HCT116 (cell line): ENCODE results near the gene TWSG1. TPM values are rescaled to one million over a fixed set of nuclear protein-coding genes. Genes with fewer than 3 reads are reported as not detected.

ENCODE experiments used
- ATAC-seq: fragments of 200-7000 bp; cut with Tn5 transposase; 2 replicates; pipeline ENCODE4 v1.9.1; 2020; ENCODE audit warnings: mild to moderate bottlenecking, moderate library complexity
- BruUV-seq: library from RNA; stranded (reverse); fragments of 400-500 nt; replicated peaks from 2 replicates; lab custom pipeline; 2021; lab: Mats Ljungman, UMichigan
- CTCF ChIA-PET: fragments of 300-600 bp; sonication (Branson Sonifier 250); formaldehyde crosslinking; loops from one replicate; lab custom pipeline; 2021; ENCODE audit warnings: antibody characterized with exemption; lab: Charles Lee
- POLR2A ChIA-PET: fragments of 300-600, 350-600 bp; sonication (Branson Sonifier 250); formaldehyde crosslinking; loops from one replicate; lab custom pipeline; 2021; ENCODE audit warnings: antibody characterized with exemption; lab: Charles Lee
- RAD21 ChIA-PET, 2 experiments: fragments of 300-600 bp; sonication (Branson Sonifier 250); formaldehyde crosslinking; loops; one replicate each; lab custom pipeline; 2023; ENCODE audit warnings: low total read pairs in 2 of 2; ENCODE audit not compliant: uncharacterized antibody in 2 of 2, unreplicated experiment in 2 of 2, low non-redundant PET in 1 of 2; lab: Charles Lee
- DNase-seq: peaks from one replicate; pipeline ENCODE4 v3.0.0-alpha.2; 2010; ENCODE audit warnings: low read depth, low spot score
- H2AFZ ChIP-seq: fragments of 200-600 bp; shearing (Covaris generic), sonication (generic); 2 replicates; pipeline ENCODE4 v1.6.1; 2017; ENCODE audit warnings: low read depth, mixed run types, mixed read lengths, antibody characterized with exemption, low read length; ENCODE audit not compliant: poor library complexity, severe bottlenecking
- H3K27ac ChIP-seq: 2 replicates; pipeline ENCODE4 v1.5.1; 2012; ENCODE audit warnings: low read depth, low read length
- H3K27me3 ChIP-seq: fragments of 200-600 bp; sonication (generic); 2 replicates; pipeline ENCODE4 v1.6.1; 2016; ENCODE audit warnings: mixed run types, low read length, mixed read lengths; ENCODE audit not compliant: insufficient read depth
- H3K36me3 ChIP-seq, 2 experiments: fragments of 200-500 bp in 1 of 2; fragments of 200-600 bp in 1 of 2; sonication (Bioruptor generic) in 1 of 2; sonication (generic) in 1 of 2; 2 replicates each; pipeline versions ENCODE4 v1.5.1 to v1.6.1; 2014 to 2016; ENCODE audit warnings: low read length in 2 of 2, inconsistent platforms in 1 of 2, mixed read lengths in 1 of 2, mixed run types in 1 of 2; ENCODE audit not compliant: insufficient read depth in 2 of 2, control insufficient read depth in 1 of 2
- H3K4me1 ChIP-seq, 2 experiments: fragments of 200-600 bp in 1 of 2; sonication (generic) in 1 of 2; 2 replicates each; pipeline versions ENCODE4 v1.5.1 to v1.6.1; 2012 to 2017; ENCODE audit warnings: low read length in 2 of 2, inconsistent platforms in 1 of 2, mild to moderate bottlenecking in 1 of 2, mixed read lengths in 1 of 2, mixed run types in 1 of 2, moderate library complexity in 1 of 2; ENCODE audit not compliant: insufficient read depth in 2 of 2, control insufficient read depth in 1 of 2
- H3K4me2 ChIP-seq: fragments of 200-600 bp; sonication (generic); 2 replicates; pipeline ENCODE4 v1.6.1; 2017; ENCODE audit warnings: mixed run types, low read length, mixed read lengths
- H3K4me3 ChIP-seq, 2 experiments: fragments of 200-600 bp in 1 of 2; sonication (generic) in 1 of 2; replicated peaks in 1 of 2; 2 replicates each; pipeline ENCODE4 v1.5.1; 2011 to 2016; ENCODE audit warnings: low read length in 2 of 2, control low read depth in 1 of 2, low read depth in 1 of 2, mild to moderate bottlenecking in 1 of 2, mixed read lengths in 1 of 2, mixed run types in 1 of 2
- H3K79me2 ChIP-seq: fragments of 200-600 bp; sonication (generic); 2 replicates; pipeline ENCODE4 v1.6.1; 2017; ENCODE audit warnings: mild to moderate bottlenecking, mixed run types, low read length, moderate library complexity, mixed read lengths; ENCODE audit not compliant: insufficient read depth
- H3K9ac ChIP-seq: fragments of 200-600 bp; sonication (generic); 2 replicates; pipeline ENCODE4 v1.6.1; 2016; ENCODE audit warnings: low read length, mixed read lengths
- H3K9me2 ChIP-seq: fragments of 200-600 bp; sonication (generic), shearing (Covaris generic); 2 replicates; pipeline ENCODE4 v1.6.1; 2017; ENCODE audit warnings: mixed run types, mild to moderate bottlenecking, moderate library complexity; ENCODE audit not compliant: insufficient read depth
- H3K9me3 ChIP-seq, 2 experiments: fragments of 200-500 bp in 1 of 2; fragments of 200-600 bp in 1 of 2; sonication (Bioruptor generic) in 1 of 2; sonication (generic) in 1 of 2; 2 replicates each; pipeline ENCODE4 v1.6.1; 2014 to 2017; ENCODE audit warnings: low read length in 2 of 2, mixed read lengths in 2 of 2, inconsistent platforms in 1 of 2, low read depth in 1 of 2, mild to moderate bottlenecking in 1 of 2, mixed run types in 1 of 2, moderate library complexity in 1 of 2; ENCODE audit not compliant: control insufficient read depth in 1 of 2, insufficient read depth in 1 of 2
- H4K20me1 ChIP-seq: fragments of 200-600 bp; sonication (generic), shearing (Covaris generic); 2 replicates; pipeline ENCODE4 v1.6.1; 2017; ENCODE audit warnings: mixed run types, mild to moderate bottlenecking, moderate library complexity; ENCODE audit not compliant: insufficient read depth
- EGR1 ChIP-seq: IDR thresholded peaks from 2 replicates; pipeline ENCODE4 v1.6.1; 2012; ENCODE audit warnings: low read depth
- EZH2 ChIP-seq: fragments of 200-600 bp; sonication (generic); IDR thresholded peaks from 2 replicates; pipeline ENCODE4 v1.6.1; 2017; ENCODE audit warnings: antibody characterized with exemption, mixed run types
- EZH2phosphoT487 ChIP-seq: fragments of 200-600 bp; IDR thresholded peaks from 2 replicates; pipeline ENCODE4 v1.6.1; 2018; ENCODE audit warnings: antibody characterized with exemption, borderline replicate concordance
- MAX ChIP-seq: IDR thresholded peaks from 2 replicates; pipeline ENCODE4 v1.6.1; 2012
- POLR2A ChIP-seq: IDR thresholded peaks from 2 replicates; pipeline ENCODE4 v1.7.0; 2011; ENCODE audit warnings: borderline replicate concordance; ENCODE audit not compliant: insufficient read depth, insufficient read length; ENCODE audit errors: extremely low read depth
- REST ChIP-seq: IDR thresholded peaks from 2 replicates; pipeline ENCODE4 v1.6.1; 2012; ENCODE audit warnings: low read depth
- SIN3A ChIP-seq: IDR thresholded peaks from 2 replicates; pipeline ENCODE4 v1.6.1; 2012; ENCODE audit warnings: low read depth
- YY1 ChIP-seq: IDR thresholded peaks from 2 replicates; pipeline ENCODE4 v1.6.1; 2011; ENCODE audit warnings: low read length, low read depth, moderate library complexity, mild to moderate bottlenecking; ENCODE audit not compliant: insufficient replicate concordance; ENCODE audit errors: extremely low read depth
- intact Hi-C: fragments of 100-400 bp; cut with micrococcal nuclease; formaldehyde crosslinking; loops from 2 replicates; pipeline ENCODE4 v1.10.0; 2022
- total RNA-seq: library from RNA; stranded (reverse); gene quantifications from one replicate; pipeline ENCODE4 v1.2.1, GENCODE V29; 2021; ENCODE audit not compliant: unreplicated experiment

TWSG1 gene
- total RNA-seq, 1 experiment from 2014 or later: 35.7 TPM

GRCh38 chr18:9293948-9294347 is 40.6 kb upstream of the TWSG1 start:
- Histone ChIP-seq H3K79me2 (no peaks in the 10 kb centered on the region), H3K4me1 (no peaks in the 10 kb centered on the region), H3K9ac (no peak overlapping the region), H3K4me3 (no peak overlapping the region), H4K20me1 (no peaks in the 10 kb centered on the region), H2AFZ (no peak overlapping the region), H3K27ac (no peak overlapping the region), H3K27me3 (no peaks in the 10 kb centered on the region), H3K4me2 (no peak overlapping the region), H3K36me3 (no peaks in the 10 kb centered on the region), H3K9me3 (peaks cover 0 to 5% of the 10 kb centered on the region in 2 experiments; a peak in 1 of 4 replicates), H3K9me2 (no peaks in the 10 kb centered on the region)
- DNase-seq: no peak
- TF ChIP-seq EZH2phosphoT487 (no peak), POLR2A (no peak), MAX (no peak), EGR1 (no peak), EZH2 (no peak), REST (no peak), YY1 (no peak), SIN3A (no peak)
- POLR2A ChIA-PET: no interaction called here
- ATAC-seq: no peak
- intact Hi-C loops: no loop called here
- BruUV-seq: no TSS peak
- RAD21 ChIA-PET: no interaction called here
- CTCF ChIA-PET: no interaction called here
